Ectodermal cell (in vitro differentiated cells): ENCODE measurements around the gene PTPN6.

ENCODE experiments used
- H3K27ac ChIP-seq: 2 replicates; pipeline ENCODE4 v1.7.0; 2013; ENCODE audit warnings: mild to moderate bottlenecking, low read depth, low read length; ENCODE audit not compliant: insufficient read depth, poor library complexity, severe bottlenecking
- H3K27me3 ChIP-seq: 2 replicates; pipeline ENCODE4 v1.7.0; 2013; ENCODE audit warnings: mild to moderate bottlenecking, low read length; ENCODE audit not compliant: insufficient read depth, control insufficient read depth, poor library complexity, severe bottlenecking
- H3K36me3 ChIP-seq: one replicate; pipeline ENCODE4 v1.7.0; 2013; ENCODE audit warnings: low read length; ENCODE audit not compliant: control insufficient read depth, insufficient read depth
- H3K4me1 ChIP-seq: one replicate; pipeline ENCODE4 v1.7.0; 2013; ENCODE audit warnings: low read length; ENCODE audit not compliant: control insufficient read depth, insufficient read depth
- H3K4me3 ChIP-seq: 2 replicates; pipeline ENCODE4 v1.7.0; 2013; ENCODE audit warnings: low read depth, low read length, control low read depth; ENCODE audit not compliant: insufficient read depth
- H3K9me3 ChIP-seq: 2 replicates; pipeline ENCODE4 v1.7.0; 2013; ENCODE audit warnings: mild to moderate bottlenecking, low read length, moderate library complexity; ENCODE audit not compliant: control insufficient read depth
- WGBS, 2 experiments: methylation state at CpG; one replicate each; pipeline ENCODE4 v1.1.7; 2013; ENCODE audit warnings: missing lambda C conversion rate in 2 of 2; 5-methylcytosine and 5-hydroxymethylcytosine counted together

Gene PTPN6

DNA sequence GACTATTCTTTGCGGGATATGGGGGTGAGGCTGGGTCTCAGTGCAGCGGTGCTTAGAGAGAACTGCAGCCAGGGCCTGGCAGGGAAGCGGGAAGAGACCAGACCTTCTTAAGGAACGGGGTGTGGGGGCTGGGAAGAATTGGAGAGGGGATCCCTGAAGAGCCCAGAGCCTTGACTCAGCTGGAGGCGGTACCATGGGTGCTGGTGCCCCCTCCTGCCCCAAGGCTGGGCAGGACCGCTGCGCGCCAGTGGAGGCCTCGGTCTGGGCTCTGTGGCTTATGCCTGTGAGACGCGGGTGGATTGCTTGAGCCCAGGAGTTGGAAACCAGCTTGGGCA is 8.9 kb upstream of the PTPN6 start:
- Histone ChIP-seq H3K4me3 (no peak overlapping the region), H3K36me3 (peaks cover 15% of the 10 kb centered on the region), H3K27me3 (no peaks in the 10 kb centered on the region), H3K27ac (peak overlapping the region; percentile 100), H3K9me3 (no peaks in the 10 kb centered on the region), H3K4me1 (peaks cover 18% of the 10 kb centered on the region)
- WGBS, 2 experiments, result 97 to 98% methylated on average over 11 of the region's 11 CpGs

DNA sequence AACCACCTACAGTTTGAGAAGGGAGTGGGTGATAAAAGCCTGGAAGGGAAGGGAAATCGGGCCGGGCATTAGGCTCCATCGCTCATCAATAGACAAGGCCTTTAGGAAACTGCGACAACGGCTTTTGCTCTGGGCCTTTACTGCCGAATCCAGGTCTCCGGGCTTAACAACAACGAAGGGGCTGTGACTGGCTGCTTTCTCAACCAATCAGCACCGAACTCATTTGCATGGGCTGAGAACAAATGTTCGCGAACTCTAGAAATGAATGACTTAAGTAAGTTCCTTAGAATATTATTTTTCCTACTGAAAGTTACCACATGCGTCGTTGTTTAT is 7.8 kb upstream of the PTPN6 start:
- Histone ChIP-seq H3K9me3 (no peaks in the 10 kb centered on the region), H3K36me3 (peaks cover 15% of the 10 kb centered on the region), H3K27ac (peak overlapping the region; percentile 100), H3K4me3 (peak overlapping the region; percentile 71), H3K27me3 (no peaks in the 10 kb centered on the region), H3K4me1 (peaks cover 18% of the 10 kb centered on the region)
- WGBS, 2 experiments, result 2 to 3% methylated on average over 9 to 13 of the region's 13 CpGs

DNA sequence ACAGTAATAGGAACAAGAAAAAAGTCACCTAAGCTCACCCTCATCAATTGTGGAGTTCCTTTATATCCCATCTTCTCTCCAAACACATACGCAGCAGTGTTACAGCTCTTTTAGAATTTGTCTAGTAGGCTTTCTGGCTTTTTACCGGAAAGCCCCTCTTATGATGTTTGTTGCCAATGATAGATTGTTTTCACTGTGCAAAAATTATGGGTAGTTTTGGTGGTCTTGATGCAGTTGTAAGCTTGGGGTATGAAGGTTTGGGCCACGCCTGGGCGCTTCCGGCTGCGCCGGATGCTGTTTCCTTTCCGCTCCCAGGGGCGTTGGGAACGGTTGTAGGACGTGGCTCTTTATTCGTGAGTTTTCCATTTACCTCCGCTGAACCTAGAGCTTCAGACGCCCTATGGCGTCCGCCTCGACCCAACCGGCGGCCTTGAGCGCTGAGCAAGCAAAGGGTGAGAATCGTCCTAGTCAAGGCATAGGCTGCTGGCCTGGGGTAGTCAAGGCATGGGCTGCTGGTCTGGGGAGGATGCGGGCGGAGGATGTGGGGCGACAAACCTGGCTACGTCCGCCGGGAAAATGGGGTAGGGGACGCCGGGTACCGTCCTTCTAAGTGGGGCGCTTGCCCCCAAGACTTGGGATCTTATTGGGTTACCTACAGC is 7.3 kb upstream of the PTPN6 start, which contains the start of the genes C12orf57 and RNU7-1:
C12orf57 (plus strand) TSS at position 301 of the 659 bp plus-strand sequence; CDS start at position 401, 100 bp downstream.
RNU7-1 (plus strand) TSS at position 95 of the 659 bp plus-strand sequence.
- Histone ChIP-seq H3K27me3 (no peaks in the 10 kb centered on the region), H3K27ac (peak within 1 kb of the TSS; percentile 100), H3K9me3 (no peaks in the 10 kb centered on the region), H3K36me3 (peaks cover 12% of the 10 kb centered on the region), H3K4me3 (peak within 1 kb of the TSS; percentile 71), H3K4me1 (peaks cover 18% of the 10 kb centered on the region)
- WGBS, 2 experiments, result 0 to 1% methylated on average over 31 of the region's 31 CpGs

DNA sequence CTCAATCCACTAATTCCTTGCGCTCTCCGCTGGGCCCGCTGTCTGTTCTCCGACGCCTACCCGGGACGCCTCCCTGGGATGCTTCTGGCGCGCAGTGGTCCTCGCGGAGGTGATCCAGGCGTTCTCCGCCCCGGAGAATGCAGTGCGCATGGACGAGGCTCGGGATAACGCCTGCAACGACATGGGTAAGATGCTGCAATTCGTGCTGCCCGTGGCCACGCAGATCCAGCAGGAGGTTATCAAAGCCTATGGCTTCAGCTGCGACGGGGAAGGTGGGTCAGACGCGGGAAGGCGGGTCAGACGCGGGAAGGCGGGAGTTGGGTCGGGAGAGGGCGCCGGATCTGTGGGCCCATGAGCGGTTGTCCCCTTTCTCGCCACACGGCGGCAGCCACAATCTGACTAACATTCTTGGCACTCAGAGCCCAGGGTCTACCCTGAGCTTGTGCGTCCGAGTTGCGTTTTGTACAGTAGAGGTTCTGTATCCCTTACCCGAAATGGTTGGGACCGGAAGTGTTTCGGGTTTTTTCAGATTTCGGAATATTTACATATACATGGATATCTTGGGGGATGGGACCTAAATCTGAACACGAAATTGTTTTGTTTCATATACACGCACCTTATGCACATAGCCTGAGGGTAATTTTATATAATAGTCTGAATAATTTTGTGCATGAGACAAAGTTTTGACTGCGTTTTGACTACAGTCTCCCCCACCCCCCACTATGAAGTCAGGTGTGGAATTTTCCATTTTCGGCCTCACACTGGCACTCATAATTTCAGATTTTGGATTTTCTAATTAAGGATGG is 6.6 kb upstream of the PTPN6 start:
- H3K4me1 ChIP-seq, result peaks cover 18% of the 10 kb centered on the region
- no peaks in the 10 kb centered on the region for H3K27me3 ChIP-seq
- peak overlapping the region; percentile 100 for H3K27ac ChIP-seq
- peak overlapping the region; percentile 71 for H3K4me3 ChIP-seq
- H3K36me3 ChIP-seq, result peaks cover 12% of the 10 kb centered on the region
- WGBS, 2 experiments, result 4 to 5% methylated on average over 48 of the region's 48 CpGs
- H3K9me3 ChIP-seq, result no peaks in the 10 kb centered on the region

DNA sequence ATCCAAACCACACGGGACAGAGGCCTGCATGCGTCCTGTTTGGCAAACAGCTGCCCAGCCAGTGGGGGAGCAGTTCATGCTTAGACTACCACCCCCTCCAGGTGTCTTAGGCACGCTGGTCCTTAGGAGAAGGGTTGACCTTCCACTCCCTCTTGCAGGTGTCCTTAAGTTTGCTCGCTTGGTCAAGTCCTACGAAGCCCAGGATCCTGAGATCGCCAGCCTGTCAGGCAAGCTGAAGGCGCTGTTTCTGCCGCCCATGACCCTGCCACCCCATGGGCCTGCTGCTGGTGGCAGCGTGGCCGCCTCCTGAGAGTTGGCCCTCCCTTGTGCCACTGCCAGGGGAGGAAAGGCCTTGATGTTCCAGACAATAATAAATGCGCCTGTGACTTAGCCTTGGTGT is 5.5 kb upstream of the PTPN6 start:
- H3K4me3 ChIP-seq, result no peak overlapping the region
- H3K4me1 ChIP-seq, result peaks cover 18% of the 10 kb centered on the region
- H3K27me3 ChIP-seq, result no peaks in the 10 kb centered on the region
- no peak overlapping the region for H3K27ac ChIP-seq
- no peaks in the 10 kb centered on the region for H3K9me3 ChIP-seq
- H3K36me3 ChIP-seq, result peaks cover 12% of the 10 kb centered on the region
- WGBS, 2 experiments, result 85 to 87% methylated on average over 11 of the region's 11 CpGs

DNA sequence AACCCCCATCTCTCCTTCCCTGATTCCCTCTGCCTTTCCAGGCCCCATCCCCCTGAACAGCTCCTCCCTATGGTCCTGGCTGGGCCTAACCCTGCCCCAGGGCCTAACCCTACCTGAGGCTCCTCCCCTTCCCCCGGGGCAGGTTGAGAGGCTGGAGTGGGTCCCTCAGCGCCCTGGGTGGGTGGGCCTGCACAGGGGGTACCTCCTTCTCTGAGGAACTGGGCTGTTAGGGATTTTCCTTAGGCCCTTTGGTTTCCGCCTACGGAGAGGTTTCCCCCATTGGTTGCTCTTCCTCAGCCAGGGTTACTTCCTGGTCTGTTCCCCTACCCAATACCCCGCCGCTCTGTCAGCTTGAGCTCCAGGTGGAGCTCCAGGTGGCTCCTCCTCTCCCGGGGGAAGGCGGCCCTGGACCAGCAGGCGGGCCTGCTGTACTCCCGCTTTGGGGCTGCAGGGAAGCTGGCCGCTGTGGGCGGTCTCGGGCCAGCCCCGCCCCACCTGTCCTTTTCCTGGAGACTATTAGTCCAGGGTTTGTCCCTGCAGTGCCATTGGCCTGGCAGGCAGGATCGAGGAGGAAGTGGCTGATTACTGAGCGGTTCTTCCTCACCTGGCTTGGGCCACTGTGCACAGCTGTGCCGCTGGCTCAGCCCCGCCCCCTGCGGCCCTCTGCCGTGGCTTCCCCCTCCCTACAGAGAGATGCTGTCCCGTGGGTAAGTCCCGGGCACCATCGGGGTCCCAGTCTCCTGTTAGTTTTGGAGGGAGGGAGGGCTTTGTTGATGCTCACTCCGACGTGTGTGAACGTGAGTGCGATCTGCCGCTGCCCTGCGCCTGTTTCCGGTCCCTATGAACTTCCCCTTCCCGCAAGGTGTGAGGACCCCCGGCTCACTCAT is 4.9 kb upstream of the PTPN6 start:
- peak overlapping the region; percentile 22 for H3K4me3 ChIP-seq
- 10 to 12% methylated on average over 32 of the region's 32 CpGs for WGBS, 2 experiments
- H3K9me3 ChIP-seq, result no peaks in the 10 kb centered on the region
- peaks cover 18% of the 10 kb centered on the region for H3K4me1 ChIP-seq
- no peak overlapping the region for H3K27ac ChIP-seq
- no peaks in the 10 kb centered on the region for H3K27me3 ChIP-seq
- peaks cover 6% of the 10 kb centered on the region for H3K36me3 ChIP-seq

DNA sequence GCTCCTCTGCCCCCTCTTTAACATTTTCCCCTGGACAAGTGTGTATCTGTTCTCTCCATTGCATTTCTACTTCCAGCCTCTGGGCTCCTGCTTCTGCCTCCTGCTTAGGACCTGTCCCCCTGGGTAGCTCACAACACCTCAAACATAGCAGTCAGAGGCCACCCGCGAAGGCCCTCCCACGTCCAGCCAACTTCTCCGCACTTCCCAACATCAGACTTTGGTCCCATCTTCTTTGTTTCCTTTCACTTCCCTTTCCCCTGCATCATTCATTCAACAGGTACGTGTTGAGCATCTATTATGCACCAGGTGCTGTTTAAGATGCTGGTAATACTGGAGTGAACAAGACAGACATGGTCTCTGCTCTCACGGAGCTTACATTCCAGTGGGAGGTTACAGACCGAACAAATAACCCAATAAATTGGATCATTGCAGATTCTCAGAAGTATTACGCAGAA is 4.2 kb upstream of the PTPN6 start:
- H3K36me3 ChIP-seq, result no peaks in the 10 kb centered on the region
- 76 to 79% methylated on average over 8 of the region's 8 CpGs for WGBS, 2 experiments
- H3K4me3 ChIP-seq, result peak overlapping the region; percentile 22

DNA sequence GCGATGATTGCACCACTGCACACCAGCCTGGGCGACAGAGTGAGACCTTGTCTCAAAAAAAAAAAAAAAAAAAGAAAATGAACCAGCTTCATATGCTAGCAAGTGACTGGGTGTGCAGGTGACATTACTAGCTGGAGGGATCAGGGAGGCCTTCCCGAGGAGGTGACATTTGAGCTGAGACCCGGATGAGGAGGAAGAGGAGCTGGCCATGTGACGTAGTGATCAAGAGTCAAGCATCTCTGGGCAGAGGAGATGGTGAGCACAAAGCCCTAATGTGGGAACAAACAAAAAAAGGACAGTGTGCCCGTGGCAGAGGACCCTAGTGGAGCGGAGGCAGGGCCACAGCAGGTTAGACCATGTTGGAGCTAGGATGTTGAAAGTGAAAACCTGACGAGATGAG is 3.5 kb upstream of the PTPN6 start:
- Histone ChIP-seq H3K27me3 (no peaks in the 10 kb centered on the region), H3K9me3 (no peaks in the 10 kb centered on the region), H3K4me1 (peaks cover 20% of the 10 kb centered on the region), H3K4me3 (no peak overlapping the region), H3K36me3 (no peaks in the 10 kb centered on the region), H3K27ac (no peak overlapping the region)
- 94% methylated on average over 8 of the region's 8 CpGs for WGBS, 2 experiments

More for the DNA sequence above, 4.2 kb upstream of the PTPN6 start:
- H3K4me1 ChIP-seq, result peaks cover 18% of the 10 kb centered on the region
- no peak overlapping the region for H3K27ac ChIP-seq
- H3K9me3 ChIP-seq, result no peaks in the 10 kb centered on the region
- H3K27me3 ChIP-seq, result no peaks in the 10 kb centered on the region

DNA sequence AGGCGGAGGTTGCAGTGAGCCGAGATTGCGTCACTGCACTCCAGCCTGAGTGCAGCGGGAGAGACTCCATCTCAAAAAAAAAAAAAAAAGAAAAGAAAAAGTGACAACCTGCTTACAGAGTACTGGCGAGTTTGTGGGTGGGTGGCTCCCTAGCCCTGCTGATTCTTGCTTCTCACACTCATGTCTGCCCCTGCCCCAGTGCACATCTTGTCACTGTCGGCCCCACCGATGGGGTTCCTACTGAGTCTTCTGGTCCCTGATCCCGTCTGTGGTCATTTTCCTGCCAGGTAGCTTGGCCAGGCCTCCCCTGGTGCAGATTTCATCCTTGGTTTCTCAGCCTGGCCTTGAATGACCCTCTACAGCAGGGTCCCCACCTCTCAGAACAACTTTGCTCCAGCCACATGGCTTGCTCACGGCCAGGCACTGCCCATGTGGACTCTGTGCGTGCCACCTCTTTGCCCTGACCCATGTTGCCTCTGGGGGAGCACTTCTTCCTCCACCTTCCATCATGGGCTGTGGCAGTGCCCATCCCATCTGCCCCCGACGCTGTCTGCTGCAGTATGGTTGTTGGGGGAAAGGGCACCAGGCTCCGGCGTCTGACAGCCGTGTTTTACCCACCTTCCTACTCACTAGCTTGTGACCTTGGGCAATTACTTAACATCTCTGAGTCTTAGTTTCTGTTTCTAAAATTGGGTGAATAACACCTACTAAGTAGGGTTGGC is 2.1 kb upstream of the PTPN6 start:
- Histone ChIP-seq H3K4me1 (peaks cover 26% of the 10 kb centered on the region), H3K4me3 (no peak overlapping the region), H3K9me3 (no peaks in the 10 kb centered on the region), H3K27ac (no peak overlapping the region), H3K27me3 (no peaks in the 10 kb centered on the region), H3K36me3 (no peaks in the 10 kb centered on the region)
- 92 to 93% methylated on average over 15 of the region's 15 CpGs for WGBS, 2 experiments
